ENCODE data around the gene SND1. TPM values are rescaled to one million over a fixed set of nuclear protein-coding genes. Genes with fewer than 3 reads are reported as not detected.

SND1 gene
- total RNA-seq, 2 donors from 2014 or later: 246 to 256 TPM

GRCh38 chr7:127876393-127876792 is 224.4 kb downstream of the SND1 start:
- ATAC-seq (replicated peaks): no peak
- Mint-ChIP-seq H3K9me3 (no peaks in the 10 kb centered on the region), H3K36me3 (ENCODE audit: low read depth) (peaks cover 10% of the 10 kb centered on the region), H3K4me1 (peaks cover 20% of the 10 kb centered on the region), H3K4me3 (no peak overlapping the region), H3K27me3 (no peaks in the 10 kb centered on the region), H3K27ac (no peak overlapping the region)

- H3K36me3 Mint-ChIP-seq (ENCODE audit: low read depth): peaks cover 10% of the 10 kb centered on the region
- no peak overlapping the region for H3K27ac Mint-ChIP-seq
- no peaks in the 10 kb centered on the region for H3K9me3 Mint-ChIP-seq
- no peak overlapping the region for H3K4me3 Mint-ChIP-seq
- no peak for ATAC-seq (replicated peaks)
- no peaks in the 10 kb centered on the region for H3K27me3 Mint-ChIP-seq
- peaks cover 23% of the 10 kb centered on the region for H3K4me1 Mint-ChIP-seq
Observed at GRCh38 chr7:127877951-127878350, 226.0 kb downstream of the SND1 start.

DNA sequence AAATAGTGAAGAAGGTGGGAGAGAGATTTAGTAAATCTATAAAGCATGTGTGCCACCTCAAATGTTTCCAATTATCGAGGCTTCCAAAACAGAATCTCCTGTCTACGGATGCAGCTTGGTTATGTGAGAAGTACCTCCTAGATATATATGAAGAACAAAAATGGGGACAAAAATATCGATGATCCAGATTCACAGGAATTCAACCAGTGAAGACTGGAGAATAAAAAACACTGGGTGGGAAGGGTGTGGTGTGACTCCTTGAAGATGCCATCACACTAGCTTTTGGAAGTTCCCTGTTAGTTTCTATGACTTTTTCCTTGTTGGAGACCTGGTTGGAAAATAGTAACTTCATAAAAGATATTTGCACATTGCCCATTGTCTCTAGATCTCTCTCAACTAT is 226.8 kb downstream of the SND1 start:
- Mint-ChIP-seq H3K9me3 (no peaks in the 10 kb centered on the region), H3K4me1 (peaks cover 25% of the 10 kb centered on the region), H3K27ac (no peak overlapping the region), H3K4me3 (no peak overlapping the region), H3K36me3 (ENCODE audit: low read depth) (peaks cover 13% of the 10 kb centered on the region), H3K27me3 (no peaks in the 10 kb centered on the region)
- no peak for ATAC-seq (replicated peaks)

DNA sequence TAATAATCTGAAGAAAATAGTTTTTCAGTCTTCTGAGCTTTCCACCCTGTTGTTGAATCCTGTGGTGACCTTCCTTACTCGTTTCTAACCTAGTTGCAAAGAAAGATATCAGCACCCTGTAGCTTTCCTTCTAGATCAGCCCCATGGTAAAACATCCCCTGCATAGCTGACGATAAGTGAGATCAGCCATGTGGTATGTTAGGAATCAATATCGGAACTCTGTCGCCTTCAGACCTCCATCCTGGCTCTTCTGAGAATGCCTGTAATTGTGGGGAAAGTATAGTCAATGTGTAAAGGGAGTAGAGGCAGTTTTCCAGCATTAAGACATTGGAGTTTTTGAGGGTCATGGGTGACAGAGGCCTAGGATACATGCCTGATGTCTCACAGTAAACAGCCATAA is 227.4 kb downstream of the SND1 start:
- H3K27ac Mint-ChIP-seq: no peak overlapping the region
- no peak for ATAC-seq (replicated peaks)
- peaks cover 23% of the 10 kb centered on the region for H3K4me1 Mint-ChIP-seq
- H3K4me3 Mint-ChIP-seq: no peak overlapping the region
- no peaks in the 10 kb centered on the region for H3K27me3 Mint-ChIP-seq
- H3K36me3 Mint-ChIP-seq (ENCODE audit: low read depth): peaks cover 10% of the 10 kb centered on the region
- H3K9me3 Mint-ChIP-seq: no peaks in the 10 kb centered on the region

- no peak overlapping the region for H3K4me3 Mint-ChIP-seq
- no peaks in the 10 kb centered on the region for H3K9me3 Mint-ChIP-seq
- no peak for ATAC-seq (replicated peaks)
- no peak overlapping the region for H3K27ac Mint-ChIP-seq
- no peaks in the 10 kb centered on the region for H3K27me3 Mint-ChIP-seq
- peaks cover 13% of the 10 kb centered on the region for H3K36me3 Mint-ChIP-seq (ENCODE audit: low read depth)
- H3K4me1 Mint-ChIP-seq: peaks cover 26% of the 10 kb centered on the region
Observed at GRCh38 chr7:127879942-127880341, 227.9 kb downstream of the SND1 start.

- Mint-ChIP-seq H3K4me3 (no peak overlapping the region), H3K36me3 (ENCODE audit: low read depth) (peaks cover 17% of the 10 kb centered on the region), H3K9me3 (no peaks in the 10 kb centered on the region), H3K27me3 (no peaks in the 10 kb centered on the region), H3K27ac (peak overlapping the region; percentile 65), H3K4me1 (peaks cover 21% of the 10 kb centered on the region)
- no peak for ATAC-seq (replicated peaks)
Observed at GRCh38 chr7:127880454-127880853, 228.5 kb downstream of the SND1 start.

GRCh38 chr7:127881564-127881963 is 229.6 kb downstream of the SND1 start:
- peak; percentile 62 for ATAC-seq (replicated peaks)
- H3K9me3 Mint-ChIP-seq: no peaks in the 10 kb centered on the region
- peaks cover 25% of the 10 kb centered on the region for H3K36me3 Mint-ChIP-seq (ENCODE audit: low read depth)

DNA sequence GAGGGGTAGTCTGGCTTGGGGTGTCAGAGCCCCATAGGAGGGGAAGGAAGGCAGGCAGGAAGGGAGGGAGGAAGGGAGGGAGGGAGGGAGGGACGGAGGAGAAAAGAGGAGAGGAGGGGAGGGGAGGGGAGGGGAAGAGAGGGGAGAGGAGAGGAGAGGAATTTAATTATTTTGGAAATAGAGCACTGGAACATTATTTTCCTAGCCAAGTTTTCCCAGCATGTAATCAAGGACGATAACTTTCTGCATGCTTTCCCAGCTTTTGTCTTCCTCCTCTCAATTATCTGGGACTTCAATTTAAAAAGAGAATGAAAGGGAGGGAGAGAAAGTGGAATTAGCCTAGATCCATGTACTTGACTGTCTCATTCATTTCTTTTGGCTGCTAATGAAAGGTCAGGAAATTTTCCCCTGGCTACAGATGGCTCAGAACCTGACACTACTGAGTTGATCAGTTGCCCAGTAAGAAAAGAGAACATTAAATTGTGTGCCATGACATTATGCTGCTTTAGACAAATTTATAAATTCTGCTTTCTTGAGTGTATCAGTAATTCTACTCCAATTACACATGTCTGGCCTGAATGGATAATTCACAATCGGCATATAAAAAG is 230.4 kb downstream of the SND1 start:
- Mint-ChIP-seq H3K27me3 (no peaks in the 10 kb centered on the region), H3K36me3 (ENCODE audit: low read depth) (peaks cover 33% of the 10 kb centered on the region), H3K4me1 (peaks cover 20% of the 10 kb centered on the region), H3K27ac (no peak overlapping the region), H3K4me3 (no peak overlapping the region), H3K9me3 (no peaks in the 10 kb centered on the region)
- ATAC-seq (replicated peaks): no peak

More at GRCh38 chr7:127881564-127881963, 229.6 kb downstream of the SND1 start:
- Mint-ChIP-seq H3K4me3 (no peak overlapping the region), H3K4me1 (peaks cover 20% of the 10 kb centered on the region), H3K27ac (peak overlapping the region; percentile 65), H3K27me3 (no peaks in the 10 kb centered on the region)

DNA sequence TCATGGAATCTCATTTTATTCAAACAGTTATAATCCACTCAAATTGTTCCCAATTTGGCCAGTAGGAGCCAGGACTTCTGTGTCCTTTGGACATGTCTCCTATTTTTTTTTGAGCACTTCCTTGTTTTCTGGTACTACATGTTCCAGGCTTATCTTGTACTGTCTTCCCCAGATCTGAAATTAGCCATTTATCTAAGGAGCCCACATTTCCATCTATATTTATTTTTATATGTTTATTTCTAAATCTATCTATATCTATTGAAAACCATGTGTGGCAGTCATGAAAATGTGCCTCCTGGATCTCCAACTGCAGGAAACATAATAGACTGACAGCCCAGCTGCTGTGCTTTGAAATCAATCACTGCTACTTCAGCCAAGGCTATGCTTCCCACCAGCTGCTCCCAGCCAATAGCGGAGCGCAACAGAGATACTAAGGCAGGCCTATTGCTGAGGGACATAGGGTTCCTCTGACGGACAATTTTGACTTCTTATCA is 232.1 kb downstream of the SND1 start:
- Mint-ChIP-seq H3K4me1 (peaks cover 20% of the 10 kb centered on the region), H3K36me3 (ENCODE audit: low read depth) (peaks cover 50% of the 10 kb centered on the region), H3K9me3 (no peaks in the 10 kb centered on the region), H3K4me3 (no peak overlapping the region), H3K27ac (no peak overlapping the region), H3K27me3 (no peaks in the 10 kb centered on the region)
- no peak for ATAC-seq (replicated peaks)

DNA sequence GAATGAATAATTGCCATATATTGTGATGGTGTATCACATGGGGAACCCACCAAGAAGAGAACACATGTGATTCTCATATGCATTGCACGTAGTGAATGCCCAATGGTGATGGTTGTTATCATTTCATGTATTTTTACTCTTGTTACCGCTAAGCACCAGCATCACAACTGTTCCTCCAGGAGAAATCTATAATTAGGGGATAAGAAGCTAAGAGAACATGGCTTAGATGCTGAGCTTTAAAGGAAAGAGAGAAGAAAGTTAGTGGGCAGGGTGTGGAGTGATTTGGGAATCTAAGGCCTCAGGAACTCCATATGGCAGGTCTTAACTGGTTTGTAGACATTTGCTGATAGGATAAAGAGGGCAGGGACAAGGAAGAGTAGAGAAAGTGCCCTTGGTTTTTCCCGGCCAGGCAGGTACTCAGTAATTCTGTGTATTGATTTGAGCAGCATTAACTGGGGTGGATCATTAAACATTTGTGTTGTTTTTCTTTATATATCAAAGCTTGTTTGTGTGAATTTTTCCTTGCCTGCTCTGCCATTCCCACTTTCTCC is 233.3 kb downstream of the SND1 start:
- H3K27me3 Mint-ChIP-seq: no peaks in the 10 kb centered on the region
- H3K36me3 Mint-ChIP-seq (ENCODE audit: low read depth): peaks cover 62% of the 10 kb centered on the region
- H3K27ac Mint-ChIP-seq: peak overlapping the region; percentile 66
- peaks cover 29% of the 10 kb centered on the region for H3K4me1 Mint-ChIP-seq
- no peaks in the 10 kb centered on the region for H3K9me3 Mint-ChIP-seq
- no peak overlapping the region for H3K4me3 Mint-ChIP-seq
- ATAC-seq (replicated peaks): no peak

DNA sequence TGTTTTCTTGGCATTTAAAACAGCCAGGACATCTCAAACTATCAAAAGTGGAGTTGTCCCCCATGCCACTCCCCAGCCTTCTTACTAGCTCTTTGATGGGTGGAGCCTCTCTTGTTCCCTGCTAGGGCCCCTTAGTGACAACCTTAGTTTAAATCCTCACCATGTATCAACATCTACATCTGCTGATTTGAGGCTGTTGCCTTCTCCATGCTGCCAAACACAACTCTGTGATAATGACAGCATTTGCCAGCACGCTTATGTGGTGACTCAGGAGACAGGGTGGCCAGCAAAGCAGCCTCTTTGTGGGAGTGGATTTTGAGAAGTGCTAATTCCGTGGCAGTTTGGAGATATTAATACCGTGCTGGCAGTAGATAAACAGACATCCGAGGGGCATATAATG is 233.8 kb downstream of the SND1 start:
- Mint-ChIP-seq H3K4me3 (no peak overlapping the region), H3K4me1 (peaks cover 28% of the 10 kb centered on the region), H3K27me3 (no peaks in the 10 kb centered on the region), H3K27ac (peak overlapping the region; percentile 66), H3K36me3 (ENCODE audit: low read depth) (peaks cover 68% of the 10 kb centered on the region), H3K9me3 (no peaks in the 10 kb centered on the region)
- ATAC-seq (replicated peaks): no peak

DNA sequence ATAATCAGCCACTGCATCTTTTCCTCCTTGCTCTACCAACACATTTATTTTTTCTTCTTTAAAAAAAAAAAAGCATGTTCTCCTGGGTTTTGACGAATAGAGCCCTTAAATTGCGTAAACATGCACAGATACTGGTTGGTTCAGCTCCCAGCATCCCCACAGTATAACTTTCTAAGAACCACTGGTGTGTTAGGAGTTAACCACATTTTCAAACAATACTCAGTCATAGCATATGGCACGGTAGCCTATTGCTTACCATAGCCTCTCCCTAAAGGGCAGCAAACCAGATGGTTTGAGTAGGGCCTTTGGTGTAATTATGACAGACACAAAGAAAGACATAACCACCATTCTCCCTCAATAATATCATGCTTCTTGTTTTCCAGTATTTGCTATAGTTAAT is 234.3 kb downstream of the SND1 start:
- H3K9me3 Mint-ChIP-seq: no peaks in the 10 kb centered on the region
- peak overlapping the region; percentile 43 for H3K27ac Mint-ChIP-seq
- no peak for ATAC-seq (replicated peaks)
- peaks cover 72% of the 10 kb centered on the region for H3K36me3 Mint-ChIP-seq (ENCODE audit: low read depth)
- H3K4me3 Mint-ChIP-seq: no peak overlapping the region
- no peaks in the 10 kb centered on the region for H3K27me3 Mint-ChIP-seq
- H3K4me1 Mint-ChIP-seq: peaks cover 26% of the 10 kb centered on the region

- Mint-ChIP-seq H3K4me3 (no peak overlapping the region), H3K27ac (peak overlapping the region; percentile 43), H3K27me3 (no peaks in the 10 kb centered on the region), H3K9me3 (no peaks in the 10 kb centered on the region), H3K4me1 (peaks cover 22% of the 10 kb centered on the region), H3K36me3 (ENCODE audit: low read depth) (peaks cover 80% of the 10 kb centered on the region)
- ATAC-seq (replicated peaks): no peak
Observed at GRCh38 chr7:127887096-127887495, 235.1 kb downstream of the SND1 start.

GRCh38 chr7:127887631-127888030 is 235.6 kb downstream of the SND1 start:
- no peaks in the 10 kb centered on the region for H3K27me3 Mint-ChIP-seq
- no peak overlapping the region for H3K27ac Mint-ChIP-seq
- peaks cover 22% of the 10 kb centered on the region for H3K4me1 Mint-ChIP-seq
- H3K9me3 Mint-ChIP-seq: no peaks in the 10 kb centered on the region
- no peak overlapping the region for H3K4me3 Mint-ChIP-seq
- no peak for ATAC-seq (replicated peaks)
- H3K36me3 Mint-ChIP-seq (ENCODE audit: low read depth): peaks cover 83% of the 10 kb centered on the region

DNA sequence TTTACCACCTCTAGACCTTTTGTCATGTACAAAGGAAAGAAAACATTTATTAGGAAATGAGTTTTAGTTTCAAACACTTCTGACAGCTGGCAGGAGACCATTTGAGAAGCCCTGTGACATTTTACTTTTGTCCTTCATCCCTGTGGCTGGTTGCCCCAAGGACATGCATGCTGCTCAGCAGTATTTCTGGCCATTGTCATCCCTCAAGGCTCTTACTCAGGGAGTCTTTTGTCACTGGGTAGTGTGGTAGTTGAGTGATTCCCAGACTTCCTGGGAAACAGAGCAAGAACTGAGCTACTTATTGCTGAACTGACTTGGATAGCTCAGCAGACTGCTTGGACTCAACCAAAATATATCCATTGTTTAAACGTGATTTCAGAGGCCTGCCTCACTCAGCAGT is 236.4 kb downstream of the SND1 start:
- H3K27ac Mint-ChIP-seq: no peak overlapping the region
- no peaks in the 10 kb centered on the region for H3K9me3 Mint-ChIP-seq
- ATAC-seq (replicated peaks): no peak
- H3K4me1 Mint-ChIP-seq: peaks cover 25% of the 10 kb centered on the region
- peaks cover 87% of the 10 kb centered on the region for H3K36me3 Mint-ChIP-seq (ENCODE audit: low read depth)
- H3K4me3 Mint-ChIP-seq: no peak overlapping the region
- H3K27me3 Mint-ChIP-seq: no peaks in the 10 kb centered on the region

Measured in activated T-helper 17 cell treated with anti-CD3 and anti-CD28 coated beads, Interleukin-2, amount 50 U/mL, for 72 hours (primary cell).